Measurements from ENCODE around the gene LRP2BP.

DNA sequence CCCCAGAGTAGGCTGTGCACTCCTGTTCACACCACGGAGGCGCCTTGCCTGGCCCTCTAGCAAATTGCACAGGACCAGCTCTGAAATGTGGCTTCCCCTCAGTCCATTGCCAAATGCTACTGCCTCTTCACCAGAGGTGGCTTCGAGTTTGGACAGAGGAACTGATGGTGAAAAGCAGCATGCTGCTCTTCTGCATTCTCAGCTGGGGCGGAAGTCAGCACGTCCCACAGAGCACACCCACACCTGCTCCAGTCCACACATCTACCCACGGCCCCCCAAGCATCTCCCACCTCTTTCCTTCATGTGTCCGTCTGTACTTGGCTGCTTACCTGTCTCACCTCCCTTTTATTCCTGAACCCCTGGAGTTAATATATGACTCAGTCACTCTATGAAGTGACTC is 43.5 kb downstream of the LRP2BP start:
- TF ChIP-seq, protein P1, sequence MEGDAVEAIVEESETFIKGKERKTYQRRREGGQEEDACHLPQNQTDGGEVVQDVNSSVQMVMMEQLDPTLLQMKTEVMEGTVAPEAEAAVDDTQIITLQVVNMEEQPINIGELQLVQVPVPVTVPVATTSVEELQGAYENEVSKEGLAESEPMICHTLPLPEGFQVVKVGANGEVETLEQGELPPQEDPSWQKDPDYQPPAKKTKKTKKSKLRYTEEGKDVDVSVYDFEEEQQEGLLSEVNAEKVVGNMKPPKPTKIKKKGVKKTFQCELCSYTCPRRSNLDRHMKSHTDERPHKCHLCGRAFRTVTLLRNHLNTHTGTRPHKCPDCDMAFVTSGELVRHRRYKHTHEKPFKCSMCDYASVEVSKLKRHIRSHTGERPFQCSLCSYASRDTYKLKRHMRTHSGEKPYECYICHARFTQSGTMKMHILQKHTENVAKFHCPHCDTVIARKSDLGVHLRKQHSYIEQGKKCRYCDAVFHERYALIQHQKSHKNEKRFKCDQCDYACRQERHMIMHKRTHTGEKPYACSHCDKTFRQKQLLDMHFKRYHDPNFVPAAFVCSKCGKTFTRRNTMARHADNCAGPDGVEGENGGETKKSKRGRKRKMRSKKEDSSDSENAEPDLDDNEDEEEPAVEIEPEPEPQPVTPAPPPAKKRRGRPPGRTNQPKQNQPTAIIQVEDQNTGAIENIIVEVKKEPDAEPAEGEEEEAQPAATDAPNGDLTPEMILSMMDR (IDR thresholded peaks at IDR 0.05): no peak
- TF ChIP-seq POLR2A (IDR thresholded peaks at IDR 0.05): no peak

Data from gastroesophageal sphincter (tissue), 3 donors.